H9 (cell line): ENCODE measurements around the gene BOD1L2. TPM values are rescaled to one million over a fixed set of nuclear protein-coding genes. Genes with fewer than 3 reads are reported as not detected.

Experiments used
- DNase-seq: peaks from one replicate; pipeline ENCODE4 v3.0.0-alpha.2; 2017
- H2AFZ ChIP-seq: one replicate; pipeline ENCODE4 v1.6.1; 2013; ENCODE audit warnings: mild to moderate bottlenecking, low read length, control low read depth, moderate library complexity
- H2AK5ac ChIP-seq: 2 replicates; pipeline ENCODE4 v1.6.1; 2013; ENCODE audit warnings: low read length, control low read depth, mixed read lengths; ENCODE audit not compliant: insufficient read length
- H2BK120ac ChIP-seq: one replicate; pipeline ENCODE4 v1.6.1; 2013; ENCODE audit warnings: low read depth, mild to moderate bottlenecking, low read length, control low read depth, inconsistent platforms; ENCODE audit not compliant: poor library complexity, severe bottlenecking
- H2BK12ac ChIP-seq: 2 replicates; pipeline ENCODE4 v1.6.1; 2013; ENCODE audit warnings: low read length, control low read depth, mixed read lengths, low read depth; ENCODE audit not compliant: insufficient read length
- H2BK15ac ChIP-seq: 2 replicates; pipeline ENCODE4 v1.6.1; 2013; ENCODE audit warnings: low read depth, low read length, control low read depth
- H2BK20ac ChIP-seq: one replicate; pipeline ENCODE4 v1.6.1; 2013; ENCODE audit warnings: low read depth, mild to moderate bottlenecking, low read length, control low read depth, inconsistent platforms; ENCODE audit not compliant: poor library complexity, severe bottlenecking
- H2BK5ac ChIP-seq: 2 replicates; pipeline ENCODE4 v1.6.1; 2013; ENCODE audit warnings: low read length, control low read depth, mixed read lengths; ENCODE audit not compliant: insufficient read length
- H3K14ac ChIP-seq: 2 replicates; pipeline ENCODE4 v1.6.1; 2013; ENCODE audit warnings: low read length, control low read depth; ENCODE audit not compliant: insufficient read depth
- H3K18ac ChIP-seq: 2 replicates; pipeline ENCODE4 v1.6.1; 2013; ENCODE audit warnings: low read depth, mild to moderate bottlenecking, mixed read lengths, low read length, control low read depth; ENCODE audit not compliant: insufficient read length
- H3K23ac ChIP-seq: 2 replicates; pipeline ENCODE4 v1.6.1; 2013; ENCODE audit warnings: low read length, control low read depth, mixed read lengths, low read depth; ENCODE audit not compliant: insufficient read length
- H3K23me2 ChIP-seq: 2 replicates; pipeline ENCODE4 v1.6.1; 2013; ENCODE audit warnings: low read depth, mild to moderate bottlenecking, mixed read lengths, low read length, control low read depth; ENCODE audit not compliant: insufficient read length, poor library complexity, severe bottlenecking
- H3K27ac ChIP-seq: 2 replicates; pipeline ENCODE4 v1.5.1; 2013; ENCODE audit warnings: low read length, control low read depth, mixed read lengths, low read depth; ENCODE audit not compliant: insufficient read length
- H3K27me3 ChIP-seq: 2 replicates; pipeline ENCODE4 v1.6.1; 2013; ENCODE audit warnings: low read length, control low read depth, inconsistent platforms; ENCODE audit not compliant: insufficient read depth
- H3K4ac ChIP-seq: 2 replicates; pipeline ENCODE4 v1.6.1; 2013; ENCODE audit warnings: low read depth, mild to moderate bottlenecking, control low read depth, inconsistent platforms, low read length, moderate library complexity
- H3K4me1 ChIP-seq: 2 replicates; pipeline ENCODE4 v1.6.1; 2013; ENCODE audit warnings: low read length, control low read depth, inconsistent platforms; ENCODE audit not compliant: insufficient read depth
- H3K4me2 ChIP-seq: 2 replicates; pipeline ENCODE4 v1.6.1; 2013; ENCODE audit warnings: low read length, control low read depth, mixed read lengths; ENCODE audit not compliant: insufficient read length, insufficient read depth
- H3K56ac ChIP-seq: 2 replicates; pipeline ENCODE4 v1.6.1; 2013; ENCODE audit warnings: low read depth, mild to moderate bottlenecking, mixed read lengths, low read length, control low read depth; ENCODE audit not compliant: insufficient read length
- H3K79me1 ChIP-seq: 2 replicates; pipeline ENCODE4 v1.6.1; 2013; ENCODE audit warnings: low read depth, mild to moderate bottlenecking, moderate library complexity, low read length, control low read depth, inconsistent platforms; ENCODE audit not compliant: insufficient read depth, poor library complexity, severe bottlenecking
- H3K79me2 ChIP-seq: 2 replicates; pipeline ENCODE4 v1.6.1; 2013; ENCODE audit warnings: low read length, control low read depth, inconsistent platforms; ENCODE audit not compliant: insufficient read depth
- H3K9ac ChIP-seq: 2 replicates; pipeline ENCODE4 v1.6.1; 2013; ENCODE audit warnings: low read length, control low read depth, mixed read lengths; ENCODE audit not compliant: insufficient read length; ENCODE audit errors: extremely low read depth
- H3K9me3 ChIP-seq: one replicate; pipeline ENCODE4 v1.6.1; 2013; ENCODE audit warnings: low read depth, low read length, inconsistent platforms; ENCODE audit not compliant: control insufficient read depth
- H3T11ph ChIP-seq: one replicate; pipeline ENCODE4 v1.6.1; 2013; ENCODE audit warnings: mild to moderate bottlenecking, low read length, control low read depth, inconsistent platforms
- H4K20me1 ChIP-seq: one replicate; pipeline ENCODE4 v1.6.1; 2013; ENCODE audit not compliant: control insufficient read depth, insufficient read length, insufficient read depth
- H4K5ac ChIP-seq: 2 replicates; pipeline ENCODE4 v1.6.1; 2013; ENCODE audit warnings: low read depth, mild to moderate bottlenecking, mixed read lengths, low read length, control low read depth; ENCODE audit not compliant: insufficient read length
- H4K8ac ChIP-seq: replicated peaks from 2 replicates; pipeline ENCODE4 v1.6.1; 2013; ENCODE audit warnings: low read length, control low read depth, mixed read lengths, low read depth; ENCODE audit not compliant: insufficient read length
- H4K91ac ChIP-seq: 2 replicates; pipeline ENCODE4 v1.6.1; 2013; ENCODE audit warnings: low read depth, mild to moderate bottlenecking, moderate library complexity, mixed read lengths, low read length, control low read depth; ENCODE audit not compliant: insufficient read length
- H3K27ac Mint-ChIP-seq, 3 experiments: 2 replicates in 2 of 3; 3 replicates in 1 of 3; pipeline ENCODE4 v1.8.0; 2020 to 2021; ENCODE audit warnings: mixed read lengths in 3 of 3, mild to moderate bottlenecking in 1 of 3, moderate library complexity in 1 of 3
- H3K27me3 Mint-ChIP-seq: 2 replicates; pipeline ENCODE4 v1.8.0; 2021; ENCODE audit warnings: low read depth, mild to moderate bottlenecking, moderate library complexity, mixed read lengths
- H3K36me3 Mint-ChIP-seq, 3 experiments: 2 replicates in 2 of 3; 3 replicates in 1 of 3; pipeline ENCODE4 v1.8.0; 2020 to 2021; ENCODE audit warnings: low read depth in 3 of 3, mixed read lengths in 3 of 3; ENCODE audit not compliant: insufficient read depth in 1 of 3
- H3K4me1 Mint-ChIP-seq, 2 experiments: 2 replicates each; pipeline ENCODE4 v1.8.0; 2020; ENCODE audit warnings: mixed read lengths in 2 of 2
- H3K4me3 Mint-ChIP-seq, 2 experiments: 2 replicates in 1 of 2; 3 replicates in 1 of 2; pipeline ENCODE4 v1.8.0; 2020 to 2021; ENCODE audit warnings: mild to moderate bottlenecking in 2 of 2, mixed read lengths in 2 of 2, moderate library complexity in 1 of 2
- H3K9me3 Mint-ChIP-seq, 2 experiments: 2 replicates in 1 of 2; 3 replicates in 1 of 2; pipeline ENCODE4 v1.8.0; 2020; ENCODE audit warnings: mild to moderate bottlenecking in 2 of 2, mixed read lengths in 2 of 2, moderate library complexity in 1 of 2
- WGBS: extraction: QIAGEN DNeasy Blood & Tissue Kit; methylation state at CpG from one replicate; pipeline ENCODE4 v1.1.7; 2013; ENCODE audit warnings: missing lambda C conversion rate, low lambda C conversion rate, mixed read lengths; ENCODE audit not compliant: insufficient read length; ENCODE audit errors: extremely low coverage; 5-methylcytosine and 5-hydroxymethylcytosine counted together
- total RNA-seq: library from RNA; stranded (reverse); gene quantifications from 2 replicates; pipeline ENCODE4 v1.2.1, GENCODE V29; 2021
- TF ChIP-seq, protein P1 (sequence below): fragments of 200-600 bp; sonication (generic); conservative IDR thresholded peaks from 3 replicates; pipeline ENCODE4 v1.8.0; 2021; ENCODE audit warnings: antibody characterized with exemption, mild to moderate bottlenecking

Gene BOD1L2
- total RNA-seq, 1 experiment from 2014 or later, result not detected

DNA sequence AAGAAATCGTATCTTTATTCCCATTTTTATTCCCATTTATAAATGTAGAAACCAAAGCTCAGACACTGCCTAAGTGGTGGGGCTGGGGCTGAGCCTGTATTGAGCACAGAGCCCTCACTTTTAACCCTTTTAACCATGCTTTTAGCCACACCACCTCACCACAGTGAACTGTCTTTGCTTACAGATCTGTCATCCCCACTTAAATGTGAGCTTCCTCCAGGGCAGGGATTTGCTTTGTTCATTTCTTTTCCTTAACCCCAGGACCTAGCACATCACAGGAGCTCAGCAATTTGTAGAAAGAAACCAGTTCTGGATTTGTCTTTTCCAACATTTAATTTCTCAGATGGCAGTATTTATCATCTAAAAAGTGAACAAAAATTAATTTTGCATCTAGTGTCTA is 2.2 kb downstream of the BOD1L2 start:
- H3K4me1 ChIP-seq, result no peaks in the 10 kb centered on the region
- no peak for DNase-seq
- H4K5ac ChIP-seq, result no peak overlapping the region
- no peak overlapping the region for H3K27ac ChIP-seq
- no peak overlapping the region for H3T11ph ChIP-seq
- no peak overlapping the region for H2AK5ac ChIP-seq
- no peak overlapping the region for H3K18ac ChIP-seq
- TF ChIP-seq, protein P1, sequence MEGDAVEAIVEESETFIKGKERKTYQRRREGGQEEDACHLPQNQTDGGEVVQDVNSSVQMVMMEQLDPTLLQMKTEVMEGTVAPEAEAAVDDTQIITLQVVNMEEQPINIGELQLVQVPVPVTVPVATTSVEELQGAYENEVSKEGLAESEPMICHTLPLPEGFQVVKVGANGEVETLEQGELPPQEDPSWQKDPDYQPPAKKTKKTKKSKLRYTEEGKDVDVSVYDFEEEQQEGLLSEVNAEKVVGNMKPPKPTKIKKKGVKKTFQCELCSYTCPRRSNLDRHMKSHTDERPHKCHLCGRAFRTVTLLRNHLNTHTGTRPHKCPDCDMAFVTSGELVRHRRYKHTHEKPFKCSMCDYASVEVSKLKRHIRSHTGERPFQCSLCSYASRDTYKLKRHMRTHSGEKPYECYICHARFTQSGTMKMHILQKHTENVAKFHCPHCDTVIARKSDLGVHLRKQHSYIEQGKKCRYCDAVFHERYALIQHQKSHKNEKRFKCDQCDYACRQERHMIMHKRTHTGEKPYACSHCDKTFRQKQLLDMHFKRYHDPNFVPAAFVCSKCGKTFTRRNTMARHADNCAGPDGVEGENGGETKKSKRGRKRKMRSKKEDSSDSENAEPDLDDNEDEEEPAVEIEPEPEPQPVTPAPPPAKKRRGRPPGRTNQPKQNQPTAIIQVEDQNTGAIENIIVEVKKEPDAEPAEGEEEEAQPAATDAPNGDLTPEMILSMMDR, result no peak
- no peak overlapping the region for H2BK5ac ChIP-seq
- no peaks in the 10 kb centered on the region for H4K20me1 ChIP-seq
- H3K36me3 Mint-ChIP-seq, result no peaks in the 10 kb centered on the region; a peak in 1 of 7 replicates
- H3K23me2 ChIP-seq, result no peaks in the 10 kb centered on the region
- H3K4me3 Mint-ChIP-seq, result no peak overlapping the region
- no peak overlapping the region for H2AFZ ChIP-seq
- H4K91ac ChIP-seq, result no peak overlapping the region
- no peak overlapping the region for H2BK20ac ChIP-seq
- no peaks in the 10 kb centered on the region for H3K27me3 ChIP-seq
- no peak overlapping the region for H3K27ac Mint-ChIP-seq
- H3K4ac ChIP-seq, result no peak overlapping the region
- no peak overlapping the region for H2BK15ac ChIP-seq
- no peak overlapping the region for H3K56ac ChIP-seq
- H3K9ac ChIP-seq, result no peak overlapping the region
- H3K4me1 Mint-ChIP-seq, result peaks cover 31 to 33% of the 10 kb centered on the region in 2 experiments
- no peak overlapping the region for H3K4me2 ChIP-seq
- H2BK120ac ChIP-seq, result no peak overlapping the region
- H3K27me3 Mint-ChIP-seq, result peaks cover 12% of the 10 kb centered on the region
- no peaks in the 10 kb centered on the region for H3K79me2 ChIP-seq
- no peak overlapping the region for H3K23ac ChIP-seq
- H3K79me1 ChIP-seq, result no peaks in the 10 kb centered on the region
- H3K14ac ChIP-seq, result no peak overlapping the region
- H3K9me3 Mint-ChIP-seq, result peaks cover 0 to 2% of the 10 kb centered on the region in 2 experiments; a peak in 3 of 5 replicates
- no peaks in the 10 kb centered on the region for H3K9me3 ChIP-seq
- no peak overlapping the region for H4K8ac ChIP-seq
- no peak overlapping the region for H2BK12ac ChIP-seq
- WGBS, result no CpG with 5 or more reads among the region's 1 CpG
